ENCODE measurements around the gene HIF1AN.

HIF1AN gene

GRCh38 chr10:100535715-100536353 lies at the start of gene HIF1AN:
Gene HIF1AN, plus strand, starts transcription at chr10:100535943. Its CDS starts 16 bp downstream, at chr10:100535959.
- no peaks in the 10 kb centered on the region for H3K27me3 ChIP-seq (ENCODE audit: control insufficient read depth, insufficient read depth, low read length)
- H3K9ac ChIP-seq (ENCODE audit: low read depth, low read length), result no peak within 1 kb of the TSS
- H3K36me3 ChIP-seq (ENCODE audit: control insufficient read depth, insufficient read depth, low read length), result peaks cover 10% of the 10 kb centered on the region
- H3K9me3 ChIP-seq (ENCODE audit: control insufficient read depth, insufficient read depth, low read length), result no peaks in the 10 kb centered on the region
- no peaks in the 10 kb centered on the region for H3K4me1 ChIP-seq (ENCODE audit: control insufficient read depth, insufficient read depth, low read length)
- H3K4me3 ChIP-seq (ENCODE audit: low read depth, low read length), result peak within 1 kb of the TSS; percentile 67

GRCh38 chr10:100487529-100487928 lies 48.2 kb upstream of the HIF1AN start:
- H3K4me1 ChIP-seq (ENCODE audit: control insufficient read depth, insufficient read depth, low read length), result peaks cover 34% of the 10 kb centered on the region
- no peak overlapping the region for H3K4me3 ChIP-seq (ENCODE audit: low read depth, low read length)
- H3K9me3 ChIP-seq (ENCODE audit: control insufficient read depth, insufficient read depth, low read length), result no peaks in the 10 kb centered on the region
- H3K9ac ChIP-seq (ENCODE audit: low read depth, low read length), result no peak overlapping the region
- H3K36me3 ChIP-seq (ENCODE audit: control insufficient read depth, insufficient read depth, low read length), result no peaks in the 10 kb centered on the region
- H3K27me3 ChIP-seq (ENCODE audit: control insufficient read depth, insufficient read depth, low read length), result peaks cover 70% of the 10 kb centered on the region

- H3K9ac ChIP-seq (ENCODE audit: low read depth, low read length), result no peak overlapping the region
- H3K9me3 ChIP-seq (ENCODE audit: control insufficient read depth, insufficient read depth, low read length), result no peaks in the 10 kb centered on the region
- no peaks in the 10 kb centered on the region for H3K36me3 ChIP-seq (ENCODE audit: control insufficient read depth, insufficient read depth, low read length)
- H3K4me1 ChIP-seq (ENCODE audit: control insufficient read depth, insufficient read depth, low read length), result peaks cover 18% of the 10 kb centered on the region
- no peak overlapping the region for H3K4me3 ChIP-seq (ENCODE audit: low read depth, low read length)
- peaks cover 52% of the 10 kb centered on the region for H3K27me3 ChIP-seq (ENCODE audit: control insufficient read depth, insufficient read depth, low read length)
Observed at GRCh38 chr10:100489396-100489795, 46.3 kb upstream of the HIF1AN start.

- peaks cover 9% of the 10 kb centered on the region for H3K4me1 ChIP-seq (ENCODE audit: control insufficient read depth, insufficient read depth, low read length)
- H3K27me3 ChIP-seq (ENCODE audit: control insufficient read depth, insufficient read depth, low read length), result peaks cover 45% of the 10 kb centered on the region
- H3K36me3 ChIP-seq (ENCODE audit: control insufficient read depth, insufficient read depth, low read length), result no peaks in the 10 kb centered on the region
- H3K9ac ChIP-seq (ENCODE audit: low read depth, low read length), result no peak overlapping the region
- no peaks in the 10 kb centered on the region for H3K9me3 ChIP-seq (ENCODE audit: control insufficient read depth, insufficient read depth, low read length)
- no peak overlapping the region for H3K4me3 ChIP-seq (ENCODE audit: low read depth, low read length)
Observed at GRCh38 chr10:100490531-100490930, 45.2 kb upstream of the HIF1AN start.

GRCh38 chr10:100496567-100496966 lies 39.2 kb upstream of the HIF1AN start:
- peaks cover 5% of the 10 kb centered on the region for H3K27me3 ChIP-seq (ENCODE audit: control insufficient read depth, insufficient read depth, low read length)
- H3K4me3 ChIP-seq (ENCODE audit: low read depth, low read length), result no peak overlapping the region
- H3K4me1 ChIP-seq (ENCODE audit: control insufficient read depth, insufficient read depth, low read length), result no peaks in the 10 kb centered on the region
- peaks cover 9% of the 10 kb centered on the region for H3K36me3 ChIP-seq (ENCODE audit: control insufficient read depth, insufficient read depth, low read length)
- no peak overlapping the region for H3K9ac ChIP-seq (ENCODE audit: low read depth, low read length)
- no peaks in the 10 kb centered on the region for H3K9me3 ChIP-seq (ENCODE audit: control insufficient read depth, insufficient read depth, low read length)

- H3K27me3 ChIP-seq (ENCODE audit: control insufficient read depth, insufficient read depth, low read length), result peaks cover 2% of the 10 kb centered on the region
- H3K4me3 ChIP-seq (ENCODE audit: low read depth, low read length), result no peak overlapping the region
- no peaks in the 10 kb centered on the region for H3K4me1 ChIP-seq (ENCODE audit: control insufficient read depth, insufficient read depth, low read length)
- no peaks in the 10 kb centered on the region for H3K9me3 ChIP-seq (ENCODE audit: control insufficient read depth, insufficient read depth, low read length)
- peaks cover 9% of the 10 kb centered on the region for H3K36me3 ChIP-seq (ENCODE audit: control insufficient read depth, insufficient read depth, low read length)
- no peak overlapping the region for H3K9ac ChIP-seq (ENCODE audit: low read depth, low read length)
Observed at GRCh38 chr10:100498059-100498458, 37.7 kb upstream of the HIF1AN start.

- no peak overlapping the region for H3K9ac ChIP-seq (ENCODE audit: low read depth, low read length)
- H3K36me3 ChIP-seq (ENCODE audit: control insufficient read depth, insufficient read depth, low read length), result peaks cover 4% of the 10 kb centered on the region
- no peak overlapping the region for H3K4me3 ChIP-seq (ENCODE audit: low read depth, low read length)
- no peaks in the 10 kb centered on the region for H3K9me3 ChIP-seq (ENCODE audit: control insufficient read depth, insufficient read depth, low read length)
- no peaks in the 10 kb centered on the region for H3K4me1 ChIP-seq (ENCODE audit: control insufficient read depth, insufficient read depth, low read length)
- peaks cover 2% of the 10 kb centered on the region for H3K27me3 ChIP-seq (ENCODE audit: control insufficient read depth, insufficient read depth, low read length)
Observed at GRCh38 chr10:100501423-100501822, 34.3 kb upstream of the HIF1AN start.

GRCh38 chr10:100502926-100503494 lies 32.7 kb upstream of the HIF1AN start:
- no peaks in the 10 kb centered on the region for H3K27me3 ChIP-seq (ENCODE audit: control insufficient read depth, insufficient read depth, low read length)
- no peak overlapping the region for H3K4me3 ChIP-seq (ENCODE audit: low read depth, low read length)
- H3K9ac ChIP-seq (ENCODE audit: low read depth, low read length), result no peak overlapping the region
- no peaks in the 10 kb centered on the region for H3K4me1 ChIP-seq (ENCODE audit: control insufficient read depth, insufficient read depth, low read length)
- peaks cover 4% of the 10 kb centered on the region for H3K36me3 ChIP-seq (ENCODE audit: control insufficient read depth, insufficient read depth, low read length)
- no peaks in the 10 kb centered on the region for H3K9me3 ChIP-seq (ENCODE audit: control insufficient read depth, insufficient read depth, low read length)

GRCh38 chr10:100504096-100504495 lies 31.6 kb upstream of the HIF1AN start:
- Histone ChIP-seq H3K4me3 (ENCODE audit: low read depth, low read length) (no peak overlapping the region), H3K27me3 (ENCODE audit: control insufficient read depth, insufficient read depth, low read length) (peaks cover 2% of the 10 kb centered on the region), H3K36me3 (ENCODE audit: control insufficient read depth, insufficient read depth, low read length) (no peaks in the 10 kb centered on the region), H3K9ac (ENCODE audit: low read depth, low read length) (no peak overlapping the region), H3K9me3 (ENCODE audit: control insufficient read depth, insufficient read depth, low read length) (no peaks in the 10 kb centered on the region), H3K4me1 (ENCODE audit: control insufficient read depth, insufficient read depth, low read length) (no peaks in the 10 kb centered on the region)

GRCh38 chr10:100505164-100505563 lies 30.6 kb upstream of the HIF1AN start:
- no peaks in the 10 kb centered on the region for H3K9me3 ChIP-seq (ENCODE audit: control insufficient read depth, insufficient read depth, low read length)
- H3K36me3 ChIP-seq (ENCODE audit: control insufficient read depth, insufficient read depth, low read length), result no peaks in the 10 kb centered on the region
- peaks cover 2% of the 10 kb centered on the region for H3K27me3 ChIP-seq (ENCODE audit: control insufficient read depth, insufficient read depth, low read length)
- no peak overlapping the region for H3K4me3 ChIP-seq (ENCODE audit: low read depth, low read length)
- H3K4me1 ChIP-seq (ENCODE audit: control insufficient read depth, insufficient read depth, low read length), result no peaks in the 10 kb centered on the region
- H3K9ac ChIP-seq (ENCODE audit: low read depth, low read length), result no peak overlapping the region

GRCh38 chr10:100506596-100507356 lies 29.0 kb upstream of the HIF1AN start:
- Histone ChIP-seq H3K36me3 (ENCODE audit: control insufficient read depth, insufficient read depth, low read length) (no peaks in the 10 kb centered on the region), H3K4me1 (ENCODE audit: control insufficient read depth, insufficient read depth, low read length) (no peaks in the 10 kb centered on the region), H3K27me3 (ENCODE audit: control insufficient read depth, insufficient read depth, low read length) (peaks cover 2% of the 10 kb centered on the region), H3K4me3 (ENCODE audit: low read depth, low read length) (no peak overlapping the region), H3K9ac (ENCODE audit: low read depth, low read length) (no peak overlapping the region), H3K9me3 (ENCODE audit: control insufficient read depth, insufficient read depth, low read length) (no peaks in the 10 kb centered on the region)

- Histone ChIP-seq H3K4me3 (ENCODE audit: low read depth, low read length) (no peak overlapping the region), H3K27me3 (ENCODE audit: control insufficient read depth, insufficient read depth, low read length) (peaks cover 2% of the 10 kb centered on the region), H3K4me1 (ENCODE audit: control insufficient read depth, insufficient read depth, low read length) (no peaks in the 10 kb centered on the region), H3K36me3 (ENCODE audit: control insufficient read depth, insufficient read depth, low read length) (no peaks in the 10 kb centered on the region), H3K9me3 (ENCODE audit: control insufficient read depth, insufficient read depth, low read length) (no peaks in the 10 kb centered on the region), H3K9ac (ENCODE audit: low read depth, low read length) (no peak overlapping the region)
Observed at GRCh38 chr10:100507357-100507732, 28.4 kb upstream of the HIF1AN start.

Measured in iPS-15b (cell line).